ENCODE results near the gene TRIM14.

The TRIM14 gene

DNA sequence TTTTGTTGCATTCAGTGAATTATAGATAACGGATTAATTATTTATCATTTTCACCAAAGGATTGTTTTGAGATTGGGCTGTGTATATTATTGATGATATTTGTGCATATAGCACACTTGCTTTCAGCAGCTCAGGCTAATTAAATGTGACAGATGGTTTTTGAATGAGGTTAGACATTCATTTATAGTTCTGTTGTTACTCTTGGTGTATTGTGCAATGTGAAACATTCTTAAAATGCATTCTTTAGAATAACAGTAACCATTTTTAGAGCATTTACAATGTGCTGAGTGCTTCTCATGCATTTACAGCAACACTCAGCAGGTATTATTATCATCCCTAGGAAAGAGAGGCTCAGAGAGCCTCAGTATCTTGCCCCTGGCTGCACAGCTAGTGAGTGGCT lies 38.7 kb downstream of the TRIM14 start:
- no peak for DNase-seq

DNA sequence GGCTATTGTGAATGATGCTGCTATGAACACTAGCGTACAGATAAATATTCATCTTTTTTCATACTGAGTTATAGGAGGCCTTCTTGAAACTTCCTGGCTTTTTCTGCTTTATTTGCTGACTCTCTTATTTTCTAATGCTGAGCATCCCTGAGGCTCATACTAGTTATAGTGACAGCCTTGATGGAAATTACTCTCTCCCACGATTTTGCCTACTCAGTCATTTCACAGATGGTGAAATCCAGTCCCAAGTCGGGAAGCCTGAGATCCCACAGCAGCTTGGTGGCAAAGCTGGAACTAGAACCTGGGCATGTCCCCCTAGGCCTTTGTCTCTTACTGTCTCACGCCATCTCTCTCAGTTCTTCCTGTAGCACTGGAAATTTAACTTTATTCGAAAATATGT lies 40.1 kb downstream of the TRIM14 start:
- DNase-seq = no peak

DNA sequence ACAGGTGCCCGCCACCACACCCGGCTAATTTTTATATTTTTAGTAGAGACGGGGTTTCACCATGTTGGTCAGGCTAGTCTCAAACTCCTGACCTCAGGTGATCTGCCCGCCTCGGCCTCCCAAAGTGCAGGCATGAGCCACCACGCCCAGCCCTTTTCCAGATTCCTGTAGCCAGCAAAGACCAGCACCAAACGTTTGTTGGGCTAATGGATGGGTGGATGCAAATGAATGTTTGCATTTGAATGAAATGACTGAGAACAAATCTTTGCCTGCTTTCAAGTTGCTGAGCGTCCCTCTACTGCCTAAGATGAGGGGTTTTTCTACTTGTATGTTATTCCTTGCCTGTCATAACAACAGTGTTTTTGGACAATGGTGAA lies 42.5 kb downstream of the TRIM14 start:
- DNase-seq = peak; percentile 16

DNA sequence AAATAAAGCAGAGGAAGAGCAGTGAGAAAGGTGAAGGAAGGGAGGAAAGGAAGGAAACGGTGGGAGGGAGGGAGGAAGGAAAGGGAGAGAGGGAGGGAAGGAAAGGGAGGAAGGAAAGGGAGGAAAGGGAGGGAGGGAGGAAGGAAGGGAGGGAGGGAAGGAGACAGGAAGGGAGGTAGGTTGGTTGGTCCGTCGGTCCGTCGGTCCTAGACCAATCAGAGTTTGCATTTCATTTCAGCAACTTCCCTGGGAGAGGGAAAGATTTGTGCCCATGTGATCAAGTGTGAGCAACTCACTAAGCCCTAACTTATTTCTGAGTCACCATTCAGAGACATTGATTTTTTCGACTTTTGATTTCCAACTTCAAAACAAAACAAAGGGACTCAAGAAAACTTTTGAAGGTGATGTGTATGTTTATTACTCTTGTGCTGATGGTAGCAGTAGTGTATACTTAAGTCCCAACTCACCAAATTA lies 43.7 kb downstream of the TRIM14 start:
- no peak for DNase-seq

DNA sequence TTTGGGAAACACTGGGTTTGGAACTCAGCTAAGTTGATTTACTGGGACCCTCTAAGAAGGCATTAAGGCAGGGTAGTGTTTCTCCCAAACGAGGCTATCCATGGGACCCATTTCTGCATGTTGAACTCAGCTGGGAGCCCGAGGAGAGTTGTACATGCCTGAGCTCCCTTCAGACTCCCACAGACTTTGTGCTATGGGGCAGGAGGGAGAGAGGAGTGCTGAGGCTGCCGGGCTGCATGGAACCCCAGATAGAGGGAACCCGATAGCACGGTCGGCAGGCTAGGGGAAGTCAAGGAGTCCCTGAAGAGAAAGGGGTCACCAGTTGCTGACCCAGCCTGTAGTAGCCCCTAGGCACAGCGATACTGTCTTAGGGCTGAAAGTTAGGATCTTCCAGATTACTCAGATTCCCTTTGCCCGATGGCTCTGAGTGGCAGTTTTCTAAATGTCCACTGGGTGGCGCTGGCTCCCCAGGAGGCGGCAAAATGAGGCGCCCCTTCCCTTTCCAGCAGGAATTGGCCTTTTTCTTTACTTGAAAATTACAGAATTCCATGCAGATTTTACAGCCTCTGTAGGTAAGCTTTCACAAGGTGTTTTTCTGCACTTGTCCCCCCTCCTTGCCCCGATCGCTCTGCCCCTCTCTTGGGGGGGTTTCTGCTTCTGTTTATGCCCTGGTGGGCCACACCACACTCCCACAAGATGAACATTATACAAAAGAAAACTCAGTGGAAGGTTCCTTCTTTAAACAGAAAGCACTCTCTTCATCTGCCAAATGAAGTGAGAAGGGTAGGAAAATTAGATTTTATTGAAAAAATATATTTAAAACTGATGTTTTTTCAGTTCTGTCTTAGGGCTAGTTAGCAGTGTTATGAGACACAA lies 44.7 kb downstream of the TRIM14 start:
- DNase-seq = no peak

DNA sequence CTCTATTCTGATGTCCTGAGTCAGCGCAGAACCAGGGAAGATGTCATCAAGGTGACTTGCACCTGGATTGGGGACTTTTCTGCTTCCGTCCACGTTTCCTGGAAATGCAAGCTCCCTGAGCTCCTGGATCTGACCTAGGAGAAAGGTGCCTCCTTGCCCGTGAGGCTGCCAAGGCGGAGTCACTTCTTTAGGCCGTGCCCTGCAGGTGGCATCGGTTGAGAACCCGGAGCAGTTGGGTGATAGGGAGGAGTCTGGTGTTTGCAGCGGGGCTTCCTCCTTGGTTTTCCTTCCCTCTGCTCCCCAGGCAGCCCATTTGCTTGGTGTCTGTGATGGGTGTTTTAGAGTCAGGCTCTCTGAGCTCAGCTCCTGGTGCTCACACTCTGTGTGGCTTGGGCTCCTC lies 47.3 kb downstream of the TRIM14 start:
- no peak for DNase-seq

DNA sequence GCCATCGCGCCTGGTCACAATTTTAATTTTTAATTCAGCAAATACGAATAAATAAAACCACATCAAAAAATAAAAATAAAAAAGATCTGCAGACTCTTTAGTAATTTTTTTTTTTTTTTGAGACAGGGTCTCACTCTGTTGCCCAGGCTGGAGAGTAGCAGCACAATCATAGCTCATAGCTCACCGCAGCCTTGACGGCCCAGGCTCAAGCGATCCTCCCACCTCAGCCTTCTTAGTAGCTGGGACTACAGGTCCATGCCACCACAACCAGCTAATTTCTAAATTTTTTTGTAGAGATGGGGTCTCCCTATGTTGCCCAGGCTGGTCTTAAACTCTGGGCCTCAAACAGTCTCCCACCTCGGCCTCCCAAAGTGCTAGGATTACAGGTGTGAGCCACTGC lies 48.3 kb downstream of the TRIM14 start:
- DNase-seq = no peak

DNA sequence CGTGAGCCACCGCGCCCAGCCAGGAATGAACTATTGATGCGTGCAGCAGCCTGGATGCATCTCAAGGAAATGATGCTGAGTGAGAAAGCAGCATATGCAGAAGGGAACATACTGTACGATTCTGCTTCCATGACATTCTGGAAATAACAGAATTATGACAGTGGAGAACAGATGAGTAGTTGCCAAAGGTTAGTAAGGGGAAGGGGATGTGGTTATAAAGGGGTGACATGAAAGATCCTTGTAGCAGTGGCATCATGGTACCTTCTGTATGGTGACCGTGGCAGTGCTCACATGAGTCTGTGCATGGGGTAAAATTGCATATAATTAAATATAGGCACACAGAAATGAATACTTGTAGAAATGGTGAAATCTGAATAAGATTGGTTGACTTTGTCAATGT lies 49.5 kb downstream of the TRIM14 start:
- no peak for DNase-seq

DNA sequence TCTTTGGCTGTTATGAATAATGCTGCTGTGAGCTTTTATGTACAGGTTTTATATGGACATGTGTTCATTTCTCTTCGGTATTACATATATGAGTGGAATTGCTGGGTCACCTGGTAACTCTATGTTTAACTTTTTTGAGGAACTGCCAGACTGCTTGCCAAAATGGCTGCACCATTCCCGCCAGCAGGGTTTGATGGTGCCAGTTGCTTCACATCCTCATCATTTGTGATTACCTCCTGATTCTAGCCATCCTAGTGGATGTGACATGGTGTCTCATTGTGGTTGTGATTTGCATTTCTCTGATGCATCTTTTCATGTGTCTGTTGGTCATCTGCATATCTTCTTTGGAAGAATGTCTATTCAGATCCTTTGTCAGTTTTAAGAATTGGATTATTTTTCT lies 51.8 kb downstream of the TRIM14 start:
- peak; percentile 6 for DNase-seq

DNA sequence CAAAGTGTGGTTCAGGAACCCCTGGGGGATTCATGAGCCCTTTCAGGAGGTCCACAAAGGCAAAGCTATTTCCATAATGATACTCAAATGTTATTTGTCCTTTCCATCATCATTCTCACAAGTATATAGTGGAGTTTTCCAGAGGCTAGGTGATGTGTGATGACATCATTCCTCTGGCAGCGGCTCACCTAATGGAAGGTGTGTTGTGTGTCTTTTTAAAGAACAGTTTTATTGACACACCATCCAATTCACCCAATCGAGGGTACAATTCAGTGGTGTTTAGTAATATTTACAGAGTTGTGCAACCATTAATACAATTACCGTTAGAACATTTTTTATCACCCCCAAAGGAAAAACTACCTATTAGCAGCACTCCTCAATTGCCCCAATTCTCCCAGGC lies 52.8 kb downstream of the TRIM14 start:
- no peak for DNase-seq

DNA sequence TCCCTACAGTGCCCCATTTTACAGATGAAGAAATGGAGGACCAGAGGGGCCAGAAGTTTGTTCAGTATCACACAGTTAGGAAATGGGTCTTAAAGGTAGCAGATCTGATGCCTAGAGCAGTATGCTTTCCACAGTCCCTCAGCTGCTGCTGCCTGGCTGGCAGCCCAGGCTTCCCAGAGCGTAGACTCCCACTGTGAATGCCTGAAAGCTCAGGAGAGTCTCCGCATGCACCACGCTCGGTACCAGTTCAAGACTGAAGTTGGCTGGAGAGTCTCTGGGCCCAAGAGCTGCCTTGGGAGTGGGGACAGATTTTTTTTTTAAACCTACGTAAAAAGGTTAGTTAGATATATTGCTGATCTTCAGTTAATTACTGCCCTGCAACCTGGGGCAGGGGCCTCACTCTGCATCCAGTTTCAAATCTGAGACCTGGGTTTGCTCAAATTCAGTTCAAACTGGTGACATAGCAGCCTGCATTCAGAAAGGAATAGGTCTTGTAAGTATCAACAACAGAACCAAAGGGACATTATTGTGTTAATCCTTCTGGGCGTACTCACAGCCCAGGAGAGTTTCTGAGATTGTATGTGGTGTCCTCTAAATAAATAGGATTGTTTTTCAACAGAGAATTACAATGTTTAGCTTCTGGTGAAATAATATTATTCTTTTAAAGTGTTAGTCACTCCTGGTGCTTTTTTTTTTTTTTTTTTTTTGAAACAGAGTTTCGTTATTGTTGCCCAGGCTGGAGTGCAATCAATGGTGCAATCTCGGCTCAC lies 54.2 kb downstream of the TRIM14 start:
- DNase-seq = no peak

DNA sequence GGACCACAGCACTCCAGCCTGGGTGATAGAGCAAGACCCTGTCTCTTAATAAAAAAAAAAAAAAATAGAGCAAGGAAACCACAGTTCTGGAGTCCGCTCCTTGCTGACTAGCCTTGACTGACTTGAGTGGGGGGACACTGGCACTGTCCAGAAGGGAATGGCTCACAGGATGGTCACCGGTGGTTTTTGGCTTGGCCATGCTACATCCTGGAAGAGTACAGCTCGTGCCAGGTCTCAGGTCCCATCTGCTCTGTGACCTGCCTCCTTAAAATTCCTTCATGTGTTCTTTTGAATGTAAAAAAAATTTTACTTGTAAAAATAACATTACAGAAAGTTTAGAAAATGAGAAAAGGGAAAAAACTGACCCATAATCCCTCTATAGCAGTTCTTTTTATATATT lies 56.9 kb downstream of the TRIM14 start:
- no peak for DNase-seq

DNA sequence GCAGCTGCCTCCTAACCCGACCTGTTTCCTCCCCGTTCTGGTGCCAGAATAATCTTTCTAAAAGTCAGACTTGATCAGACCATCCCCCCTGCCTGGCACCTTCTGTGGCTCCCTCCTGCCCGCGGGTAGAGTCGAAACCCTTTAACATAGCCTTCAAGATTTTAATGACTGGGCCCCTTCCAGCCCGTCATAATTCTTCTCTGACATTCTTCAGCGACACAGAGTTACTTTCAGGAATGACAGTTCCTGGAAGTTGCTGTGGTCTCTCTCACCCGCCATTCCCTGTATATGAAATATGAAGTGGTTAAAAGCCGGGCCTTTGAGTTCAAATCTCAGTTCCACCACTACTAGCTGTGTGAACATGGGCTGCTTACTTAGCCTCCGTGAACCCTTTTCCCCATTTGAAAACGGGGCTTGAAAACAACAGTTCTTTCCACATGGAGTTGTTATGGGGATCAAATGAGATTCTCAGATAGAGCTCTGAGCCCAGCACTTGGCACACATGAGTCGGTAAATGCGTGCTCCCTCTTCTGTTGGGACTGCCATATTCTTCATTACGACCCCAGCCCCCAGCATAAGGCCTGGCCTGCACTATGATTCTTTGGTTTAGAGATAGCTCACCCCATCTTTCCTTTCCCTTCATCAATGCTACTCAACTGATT lies 61.8 kb downstream of the TRIM14 start:
- DNase-seq = no peak

DNA sequence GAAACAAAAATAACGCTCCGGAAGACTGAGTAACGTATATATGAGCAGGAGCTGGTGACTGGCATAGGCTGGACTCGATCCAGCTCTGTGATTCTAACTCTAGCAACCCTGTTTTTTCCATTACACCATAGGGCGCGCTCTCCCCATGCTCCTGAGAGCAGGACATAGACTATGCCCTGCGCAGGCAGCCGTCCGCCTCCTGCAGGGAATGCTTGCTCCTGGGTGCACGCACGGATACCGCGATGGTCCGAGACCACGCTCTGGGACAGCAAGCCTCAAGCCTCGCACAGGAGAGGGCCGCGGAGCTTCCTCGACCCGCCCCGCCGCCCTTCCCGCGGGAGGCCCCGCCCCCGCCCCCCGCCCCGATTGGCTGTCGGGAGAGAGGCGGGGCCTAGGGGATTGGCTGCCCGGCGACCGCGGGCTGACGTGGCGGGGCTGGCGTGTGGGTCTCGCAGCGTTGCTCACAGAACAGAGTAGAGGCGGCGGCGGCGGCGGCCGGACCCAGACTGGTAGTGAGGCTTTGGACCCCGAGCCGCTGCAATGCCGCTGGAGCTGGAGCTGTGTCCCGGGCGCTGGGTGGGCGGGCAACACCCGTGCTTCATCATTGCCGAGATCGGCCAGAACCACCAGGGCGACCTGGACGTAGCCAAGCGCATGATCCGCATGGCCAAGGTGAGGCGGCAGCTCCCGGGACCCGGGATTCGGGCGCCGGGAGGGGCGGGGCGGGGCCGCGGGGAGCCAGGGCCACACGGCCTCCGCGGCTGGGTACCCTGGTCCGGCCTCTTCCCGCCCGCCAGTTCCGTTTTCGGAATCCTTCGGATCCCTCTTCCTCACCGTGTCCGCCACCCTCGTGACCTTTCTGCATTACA lies 62.5 kb downstream of the TRIM14 start, which contains the start of gene NANS:
TSS of gene NANS (plus strand) at position 464 of the 869 bp plus-strand sequence. CDS start at position 541, 77 bp downstream.
- peak; percentile 70 for DNase-seq

DNA sequence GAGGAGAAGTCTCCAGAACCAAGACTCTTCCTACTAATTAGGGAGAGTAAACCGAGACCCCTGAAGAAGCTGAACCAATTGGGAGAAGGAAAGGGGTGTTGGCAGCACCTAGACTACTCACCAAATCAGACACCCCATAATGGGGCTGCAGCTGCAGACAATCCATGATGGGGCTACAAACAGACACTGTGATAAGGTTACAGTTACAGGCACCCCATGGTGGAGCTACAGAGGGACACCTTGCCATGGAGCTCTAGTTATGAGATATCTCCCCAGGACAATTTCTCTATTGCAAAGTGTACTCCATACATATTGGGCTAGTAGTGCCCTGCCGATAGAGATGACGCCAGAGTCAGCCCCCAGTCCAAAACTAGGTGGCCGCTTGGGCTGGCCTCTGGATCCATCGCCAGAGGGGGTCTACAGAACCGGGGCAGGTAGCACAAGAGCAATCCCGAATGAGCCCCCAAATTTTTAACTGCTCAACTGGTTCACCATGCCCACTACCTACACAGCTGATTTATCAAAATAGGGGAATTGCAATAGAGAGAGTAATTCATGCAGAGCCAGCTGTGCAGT lies 64.6 kb downstream of the TRIM14 start:
- DNase-seq = no peak

DNA sequence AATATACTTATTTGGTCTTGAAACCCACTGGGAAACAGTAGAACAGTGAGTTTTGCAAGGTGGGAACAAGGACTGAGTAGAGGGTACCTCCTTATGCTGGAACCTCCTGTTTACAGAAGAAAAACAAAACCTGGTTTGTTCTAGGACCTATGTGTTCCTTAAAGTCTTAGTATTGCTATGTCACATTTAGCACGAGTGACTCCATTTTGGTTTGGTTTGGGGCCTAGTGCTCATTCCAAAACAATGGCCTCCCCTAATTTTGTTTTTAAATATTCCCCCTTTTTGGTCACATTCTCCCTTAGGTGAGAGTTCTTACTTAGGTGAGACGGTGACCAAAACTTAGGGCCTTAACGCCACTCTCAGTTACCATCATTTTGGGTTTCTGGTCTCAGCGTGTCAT lies 68.7 kb downstream of the TRIM14 start:
- DNase-seq = no peak

DNA sequence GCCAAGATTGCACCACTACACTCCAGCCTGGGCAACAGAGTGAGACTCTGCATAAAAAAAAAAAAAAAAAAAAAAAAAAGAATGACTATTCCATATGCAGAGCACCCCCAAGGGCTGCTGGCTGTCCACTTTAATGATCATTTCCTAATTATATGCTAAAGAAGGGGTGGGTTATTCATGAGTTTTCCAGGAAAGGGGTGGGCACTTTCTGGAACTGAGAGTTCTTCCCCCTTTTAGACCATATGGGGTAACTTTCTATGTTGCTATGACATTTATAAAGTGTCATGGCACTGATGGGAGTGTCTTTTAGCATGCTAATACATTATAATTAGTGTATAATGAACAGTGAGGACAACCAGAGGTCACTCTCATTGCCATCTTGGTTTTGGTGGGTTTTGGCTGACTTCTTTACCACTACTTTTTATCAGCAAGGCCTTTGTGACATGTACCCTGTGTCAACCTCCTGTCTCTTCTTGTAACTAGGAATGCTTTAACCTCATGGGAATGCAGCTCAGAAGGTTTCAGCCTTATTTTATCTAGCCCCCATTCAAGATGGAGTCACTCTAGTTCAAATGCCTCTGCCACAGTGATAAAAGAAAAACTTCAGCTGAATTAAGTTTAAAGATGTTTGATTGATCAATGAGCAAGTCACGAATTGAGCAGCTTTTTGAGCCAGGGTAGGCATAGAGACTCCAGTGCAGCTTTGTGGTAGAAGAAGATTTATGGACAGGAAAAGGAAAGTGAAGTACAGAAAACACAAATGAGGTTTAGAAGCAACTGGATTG lies 69.5 kb downstream of the TRIM14 start:
- DNase-seq = no peak

DNA sequence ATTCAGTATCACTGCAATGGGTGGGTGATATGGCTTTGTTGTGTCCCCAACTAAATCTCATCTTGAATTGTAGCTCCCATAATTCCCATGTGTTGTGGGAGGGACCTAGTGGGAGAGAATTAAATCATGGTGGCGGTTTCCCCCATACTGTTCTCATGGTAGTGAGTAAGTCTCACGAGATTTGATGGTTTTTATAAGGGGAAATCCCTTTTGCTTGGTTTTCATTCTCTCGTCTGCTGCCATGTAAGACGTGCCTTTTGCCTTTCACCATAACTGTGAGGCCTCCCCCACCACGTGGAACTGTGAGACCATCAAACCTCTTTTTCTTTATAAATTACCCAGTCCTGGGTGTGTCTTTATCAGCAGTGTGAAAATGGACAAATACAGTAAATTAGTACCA lies 72.0 kb downstream of the TRIM14 start:
- no peak for DNase-seq

DNA sequence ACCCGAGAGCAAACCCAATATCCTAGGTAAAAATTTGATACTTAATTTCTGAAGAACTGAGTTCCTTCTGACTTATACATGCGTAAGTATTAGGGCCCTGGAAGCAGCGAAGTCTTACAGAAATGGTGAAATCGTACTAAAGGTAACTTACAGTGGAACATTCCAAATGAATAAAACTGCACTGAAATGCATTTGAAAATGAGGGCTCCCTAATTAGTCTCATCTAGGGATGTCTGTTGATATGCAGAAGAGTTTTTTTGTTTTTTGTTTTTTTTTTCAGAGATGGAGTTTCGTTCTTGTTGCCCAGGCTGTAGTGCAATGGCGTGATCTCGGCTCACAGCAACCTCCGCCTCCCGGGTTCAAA lies 72.9 kb downstream of the TRIM14 start:
- DNase-seq = no peak

DNA sequence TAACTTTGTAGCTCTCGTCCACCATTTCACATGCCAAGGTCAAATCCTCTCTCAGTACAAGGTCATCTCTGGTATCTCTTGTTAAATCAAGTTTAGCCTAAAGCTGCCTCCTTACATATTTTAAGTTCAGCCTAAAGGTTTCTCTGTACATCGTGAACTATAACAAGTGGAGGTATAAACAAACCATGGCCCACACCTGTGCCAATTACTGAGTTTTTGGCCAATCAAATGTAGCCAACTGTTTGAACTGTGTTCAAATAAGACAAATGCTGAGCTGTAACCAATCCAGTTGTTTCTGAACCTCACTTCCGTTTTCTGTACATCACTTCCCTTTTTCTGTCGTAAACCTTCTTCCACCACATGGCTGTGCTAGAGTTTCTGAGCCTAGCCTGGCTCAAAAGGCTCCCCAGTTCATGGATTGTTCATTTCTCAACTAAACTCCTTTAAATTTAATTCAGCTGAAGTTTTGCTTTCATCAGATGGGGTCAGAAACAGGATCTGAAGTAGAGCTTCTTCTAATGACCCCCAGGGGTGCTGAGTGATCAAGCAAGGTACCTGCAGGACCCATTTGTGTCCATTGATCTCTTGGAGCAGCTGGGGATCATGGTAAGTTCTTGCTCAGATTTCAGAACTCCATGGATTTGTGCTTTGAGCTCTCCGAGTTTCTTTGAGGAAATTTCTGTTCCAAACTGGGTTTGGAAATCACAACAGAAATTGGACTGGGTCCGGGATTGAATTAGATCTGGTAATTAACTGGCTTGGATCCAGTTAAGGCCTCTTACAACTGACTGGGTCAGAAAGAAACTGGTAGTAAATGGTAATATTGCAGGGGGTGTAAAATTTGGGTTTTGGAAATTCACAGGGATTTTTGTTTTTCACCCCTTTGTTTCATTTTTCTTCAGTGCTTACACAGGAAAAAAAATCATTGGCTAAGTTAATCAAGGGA lies 73.5 kb downstream of the TRIM14 start:
- no peak for DNase-seq

Measured in NCI-H526 treated with DMSO at 0.1 percent for 48 hours (cell line).